NT2/D1 (cell line): ENCODE data around the gene TBC1D23.

ENCODE experiments used
- SUZ12 ChIP-seq: IDR thresholded peaks from 2 replicates; pipeline ENCODE4 v1.6.1; 2011; ENCODE audit not compliant: insufficient read length, insufficient read depth; ENCODE audit errors: extremely low read depth
- YY1 ChIP-seq: IDR thresholded peaks from 2 replicates; pipeline ENCODE4 v1.6.1; 2011; ENCODE audit not compliant: insufficient read length, insufficient read depth
- ZNF274 ChIP-seq: IDR thresholded peaks from 2 replicates; pipeline ENCODE4 v1.6.1; 2011; ENCODE audit warnings: mild to moderate bottlenecking, low read depth, low read length

GRCh38 chr3:100339786-100340185 is 79.0 kb downstream of the TBC1D23 start:
- no peak for TF ChIP-seq SUZ12
- TF ChIP-seq YY1 = no peak
- TF ChIP-seq ZNF274 = no peak
